Fibroblast of skin of right quadriceps (primary cell): Measurements from ENCODE around the gene SIT1.
A peak's percentile ranks its signal among the peaks of the same experiment; 100 is the strongest.

Source experiments
- DNase-seq: peaks from one replicate; pipeline ENCODE4 v3.0.0-alpha.2; 2013

Gene SIT1

DNA sequence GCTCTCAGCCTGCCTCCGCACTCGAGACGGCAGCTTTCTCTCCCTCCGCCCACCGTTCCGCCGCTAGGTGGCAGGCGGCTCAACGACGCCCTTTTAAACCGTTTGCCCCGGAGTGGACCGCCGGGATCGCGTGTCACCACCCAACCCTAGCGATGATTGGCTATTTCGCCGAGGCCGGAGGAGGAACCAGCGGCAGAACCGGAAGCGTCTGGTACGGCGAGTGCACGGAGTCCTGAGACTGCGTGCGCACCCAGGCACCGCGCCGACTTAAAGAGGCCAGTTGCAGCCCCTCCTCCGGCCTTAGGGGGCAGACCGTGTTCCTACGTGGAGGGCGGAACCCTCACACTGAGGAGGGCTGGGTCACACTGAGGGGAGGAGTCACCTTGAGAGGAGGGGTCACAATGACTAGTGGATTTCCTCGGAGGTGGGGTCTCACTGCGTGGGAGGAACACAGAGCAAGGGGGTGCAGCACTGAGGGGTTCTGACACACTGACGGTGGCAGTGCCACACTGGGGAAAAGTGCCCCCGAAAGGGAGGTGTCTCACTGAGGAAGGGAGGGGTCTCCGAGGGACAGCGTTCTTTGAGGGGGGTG lies 46.6 kb downstream of the SIT1 start:
- DNase-seq: peak; percentile 100

- DNase-seq: peak; percentile 84
Observed at GRCh38 chr9:35603506-35603985, 47.2 kb downstream of the SIT1 start.

GRCh38 chr9:35599763-35600604 lies 50.7 kb downstream of the SIT1 start:
- DNase-seq: no peak
